ENCODE data around the gene CCL22. TPM values are rescaled to one million over a fixed set of nuclear protein-coding genes. Genes with fewer than 3 reads are reported as not detected.

CCL22 gene
- total RNA-seq, 5 donors from 2014 or later (not counting 1 experiment from before 2014, with no cell fraction given) = 13.0 to 27.3 (median 13.0) TPM; not detected in 2

GRCh38 chr16:57403965-57404817 is 45.6 kb downstream of the CCL22 start, which contains the start of gene CCL17:
TSS of gene CCL17 (plus strand) at chr16:57404767. CDS start at chr16:57413933, 9,166 bp downstream.
- no peak within 1 kb of the TSS for H3K4me3 Mint-ChIP-seq
- Histone ChIP-seq H3K27ac (ENCODE audit: low read length) (no peak within 1 kb of the TSS), H3K9me3 (no peaks in the 10 kb centered on the region), H3K27me3 (replicated peaks in 1 of 2; ENCODE audit: control insufficient read depth in 2 of 2, extremely low read depth in 1 of 2, insufficient read depth in 2 of 2, low read length in 1 of 2) (peaks cover 0 to 9% of the 10 kb centered on the region in 2 experiments), H3K4me1 (ENCODE audit: control insufficient read depth in 1 of 2, extremely low read depth in 1 of 2, insufficient read depth in 2 of 2, low read length in 2 of 2) (no peaks in the 10 kb centered on the region), H3K36me3 (ENCODE audit: control insufficient read depth in 2 of 2, extremely low read depth in 1 of 2, insufficient read depth in 1 of 2, low read length in 1 of 2) (no peaks in the 10 kb centered on the region), H3K4me3 (ENCODE audit: control insufficient read depth in 1 of 2, extremely low read depth in 1 of 2, low read length in 1 of 2) (no peak within 1 kb of the TSS)
- WGBS (ENCODE audit: insufficient coverage) = 85% methylated on average over 15 of the region's 17 CpGs
- H3K36me3 Mint-ChIP-seq = no peaks in the 10 kb centered on the region
- no peak within 1 kb of the TSS for H3K27ac Mint-ChIP-seq
- no peaks in the 10 kb centered on the region for H3K9me3 Mint-ChIP-seq
- ChIA-PET POLR2A (no interaction called here), CTCF (no interaction called here)
- H3K27me3 Mint-ChIP-seq = peaks cover 4 to 6% of the 10 kb centered on the region in 2 donors
- peaks cover 0 to 2% (median 0%) of the 10 kb centered on the region in 3 donors for H3K4me1 Mint-ChIP-seq
- no peak for DNase-seq
- no peak for ATAC-seq (replicated peaks in 1 of 4)

- Mint-ChIP-seq H3K9me3 (no peaks in the 10 kb centered on the region), H3K36me3 (no peaks in the 10 kb centered on the region), H3K4me3 (no peak overlapping the region), H3K27me3 (peaks cover 4 to 9% of the 10 kb centered on the region in 2 donors), H3K4me1 (peaks cover 0 to 2% (median 0%) of the 10 kb centered on the region in 3 donors), H3K27ac (no peak overlapping the region)
- ChIA-PET CTCF (no interaction called here), POLR2A (no interaction called here)
- Histone ChIP-seq H3K36me3 (ENCODE audit: control insufficient read depth in 2 of 2, extremely low read depth in 1 of 2, insufficient read depth in 1 of 2, low read length in 1 of 2) (no peaks in the 10 kb centered on the region), H3K9me3 (no peaks in the 10 kb centered on the region), H3K4me3 (ENCODE audit: control insufficient read depth in 1 of 2, extremely low read depth in 1 of 2, low read length in 1 of 2) (no peak overlapping the region), H3K27ac (ENCODE audit: low read length) (no peak overlapping the region), H3K27me3 (replicated peaks in 1 of 2; ENCODE audit: control insufficient read depth in 2 of 2, extremely low read depth in 1 of 2, insufficient read depth in 2 of 2, low read length in 1 of 2) (peaks cover 0 to 14% of the 10 kb centered on the region in 2 experiments), H3K4me1 (ENCODE audit: control insufficient read depth in 1 of 2, extremely low read depth in 1 of 2, insufficient read depth in 2 of 2, low read length in 2 of 2) (no peaks in the 10 kb centered on the region)
- no peak for ATAC-seq (replicated peaks in 1 of 4)
- 50% methylated on average over 3 of the region's 3 CpGs for WGBS (ENCODE audit: insufficient coverage)
- DNase-seq = no peak
Measured at GRCh38 chr16:57405097-57405496, 46.5 kb downstream of the CCL22 start.

- H3K9me3 ChIP-seq = no peaks in the 10 kb centered on the region
- peaks cover 0 to 11% of the 10 kb centered on the region in 2 experiments for H3K27me3 ChIP-seq (replicated peaks in 1 of 2; ENCODE audit: control insufficient read depth in 2 of 2, extremely low read depth in 1 of 2, insufficient read depth in 2 of 2, low read length in 1 of 2)
- Mint-ChIP-seq H3K36me3 (no peaks in the 10 kb centered on the region), H3K9me3 (no peaks in the 10 kb centered on the region), H3K27ac (no peak overlapping the region), H3K27me3 (peaks cover 4 to 7% of the 10 kb centered on the region in 2 donors), H3K4me1 (peaks cover 0 to 2% (median 0%) of the 10 kb centered on the region in 3 donors), H3K4me3 (no peak overlapping the region)
- ChIA-PET CTCF (no interaction called here), POLR2A (interaction anchor here in 1 of 2 donors (0.7 kb wide), 1 partner anchor 931 kb away, joined by 5 read pairs; no protein-coding TSS in a partner anchor)
- ATAC-seq (replicated peaks in 1 of 4) (no peak), DNase-seq (no peak)
- WGBS (ENCODE audit: insufficient coverage) = 7% methylated on average over 2 of the region's 2 CpGs
- H3K36me3 ChIP-seq (ENCODE audit: control insufficient read depth in 2 of 2, extremely low read depth in 1 of 2, insufficient read depth in 1 of 2, low read length in 1 of 2) = no peaks in the 10 kb centered on the region
- no peak overlapping the region for H3K27ac ChIP-seq (ENCODE audit: low read length)
- no peaks in the 10 kb centered on the region for H3K4me1 ChIP-seq (ENCODE audit: control insufficient read depth in 1 of 2, extremely low read depth in 1 of 2, insufficient read depth in 2 of 2, low read length in 2 of 2)
- no peak overlapping the region for H3K4me3 ChIP-seq (ENCODE audit: control insufficient read depth in 1 of 2, extremely low read depth in 1 of 2, low read length in 1 of 2)
Measured at GRCh38 chr16:57406881-57407280, 48.3 kb downstream of the CCL22 start.

- H3K4me3 ChIP-seq (ENCODE audit: control insufficient read depth in 1 of 2, extremely low read depth in 1 of 2, low read length in 1 of 2) = no peak overlapping the region
- H3K36me3 Mint-ChIP-seq = no peaks in the 10 kb centered on the region
- WGBS (ENCODE audit: insufficient coverage) = 94% methylated on average over 5 of the region's 5 CpGs
- no peak overlapping the region for H3K4me3 Mint-ChIP-seq
- H3K27ac ChIP-seq (ENCODE audit: low read length) = no peak overlapping the region
- H3K27me3 Mint-ChIP-seq = peaks cover 4 to 7% of the 10 kb centered on the region in 2 donors
- H3K27me3 ChIP-seq (replicated peaks in 1 of 2; ENCODE audit: control insufficient read depth in 2 of 2, extremely low read depth in 1 of 2, insufficient read depth in 2 of 2, low read length in 1 of 2) = peaks cover 0 to 6% of the 10 kb centered on the region in 2 experiments
- ChIA-PET CTCF (no interaction called here), POLR2A (no interaction called here)
- no peaks in the 10 kb centered on the region for H3K9me3 ChIP-seq
- peaks cover 0 to 2% (median 0%) of the 10 kb centered on the region in 3 donors for H3K4me1 Mint-ChIP-seq
- ATAC-seq (replicated peaks in 1 of 4) (no peak), DNase-seq (no peak)
- H3K27ac Mint-ChIP-seq = no peak overlapping the region
- no peaks in the 10 kb centered on the region for H3K36me3 ChIP-seq (ENCODE audit: control insufficient read depth in 2 of 2, extremely low read depth in 1 of 2, insufficient read depth in 1 of 2, low read length in 1 of 2)
- H3K4me1 ChIP-seq (ENCODE audit: control insufficient read depth in 1 of 2, extremely low read depth in 1 of 2, insufficient read depth in 2 of 2, low read length in 2 of 2) = no peaks in the 10 kb centered on the region
- H3K9me3 Mint-ChIP-seq = no peaks in the 10 kb centered on the region
Measured at GRCh38 chr16:57407521-57408353, 49.2 kb downstream of the CCL22 start.

- Histone ChIP-seq H3K4me1 (ENCODE audit: control insufficient read depth in 1 of 2, extremely low read depth in 1 of 2, insufficient read depth in 2 of 2, low read length in 2 of 2) (no peaks in the 10 kb centered on the region), H3K27me3 (replicated peaks in 1 of 2; ENCODE audit: control insufficient read depth in 2 of 2, extremely low read depth in 1 of 2, insufficient read depth in 2 of 2, low read length in 1 of 2) (peaks cover 0 to 9% of the 10 kb centered on the region in 2 experiments), H3K4me3 (ENCODE audit: control insufficient read depth in 1 of 2, extremely low read depth in 1 of 2, low read length in 1 of 2) (no peak overlapping the region), H3K27ac (ENCODE audit: low read length) (no peak overlapping the region), H3K36me3 (ENCODE audit: control insufficient read depth in 2 of 2, extremely low read depth in 1 of 2, insufficient read depth in 1 of 2, low read length in 1 of 2) (no peaks in the 10 kb centered on the region), H3K9me3 (no peaks in the 10 kb centered on the region)
- Mint-ChIP-seq H3K4me3 (no peak overlapping the region), H3K4me1 (peaks cover 0 to 6% (median 0%) of the 10 kb centered on the region in 3 donors), H3K27ac (no peak overlapping the region), H3K9me3 (no peaks in the 10 kb centered on the region), H3K36me3 (no peaks in the 10 kb centered on the region), H3K27me3 (peaks cover 4 to 7% of the 10 kb centered on the region in 2 donors)
- DNase-seq = no peak
- ChIA-PET POLR2A (no interaction called here), CTCF (no interaction called here)
- ATAC-seq (replicated peaks in 1 of 4) = no peak
- WGBS (ENCODE audit: insufficient coverage) = 41% methylated on average over 5 of the region's 5 CpGs
Measured at GRCh38 chr16:57409065-57409464, 50.5 kb downstream of the CCL22 start.

GRCh38 chr16:57409870-57410587 is 51.4 kb downstream of the CCL22 start:
- ChIA-PET CTCF (no interaction called here), POLR2A (no interaction called here)
- no peaks in the 10 kb centered on the region for H3K4me1 ChIP-seq (ENCODE audit: control insufficient read depth in 1 of 2, extremely low read depth in 1 of 2, insufficient read depth in 2 of 2, low read length in 2 of 2)
- DNase-seq (no peak), ATAC-seq (replicated peaks in 1 of 4) (no peak)
- Mint-ChIP-seq H3K4me1 (peaks cover 0 to 6% (median 0%) of the 10 kb centered on the region in 3 donors), H3K4me3 (no peak overlapping the region), H3K27me3 (peaks cover 4 to 7% of the 10 kb centered on the region in 2 donors), H3K36me3 (no peaks in the 10 kb centered on the region), H3K27ac (no peak overlapping the region), H3K9me3 (no peaks in the 10 kb centered on the region)
- peaks cover 0 to 9% of the 10 kb centered on the region in 2 experiments for H3K27me3 ChIP-seq (replicated peaks in 1 of 2; ENCODE audit: control insufficient read depth in 2 of 2, extremely low read depth in 1 of 2, insufficient read depth in 2 of 2, low read length in 1 of 2)
- H3K36me3 ChIP-seq (ENCODE audit: control insufficient read depth in 2 of 2, extremely low read depth in 1 of 2, insufficient read depth in 1 of 2, low read length in 1 of 2) = no peaks in the 10 kb centered on the region
- 77% methylated on average over 12 of the region's 14 CpGs for WGBS (ENCODE audit: insufficient coverage)
- H3K9me3 ChIP-seq = no peaks in the 10 kb centered on the region
- H3K27ac ChIP-seq (ENCODE audit: low read length) = no peak overlapping the region
- H3K4me3 ChIP-seq (ENCODE audit: control insufficient read depth in 1 of 2, extremely low read depth in 1 of 2, low read length in 1 of 2) = no peak overlapping the region

All from T-cell (primary cell).